HCT116 (cell line): ENCODE results near the gene NHSL1. TPM values are rescaled to one million over a fixed set of nuclear protein-coding genes. Genes with fewer than 3 reads are reported as not detected.

ENCODE experiments used
- ATAC-seq: fragments of 200-7000 bp; cut with Tn5 transposase; 2 replicates; pipeline ENCODE4 v1.9.1; 2020; ENCODE audit warnings: mild to moderate bottlenecking, moderate library complexity
- BruUV-seq: library from RNA; stranded (reverse); fragments of 400-500 nt; replicated peaks from 2 replicates; lab custom pipeline; 2021; lab: Mats Ljungman, UMichigan
- CTCF ChIA-PET: fragments of 300-600 bp; sonication (Branson Sonifier 250); formaldehyde crosslinking; loops from one replicate; lab custom pipeline; 2021; ENCODE audit warnings: antibody characterized with exemption; lab: Charles Lee
- POLR2A ChIA-PET: fragments of 300-600, 350-600 bp; sonication (Branson Sonifier 250); formaldehyde crosslinking; loops from one replicate; lab custom pipeline; 2021; ENCODE audit warnings: antibody characterized with exemption; lab: Charles Lee
- RAD21 ChIA-PET, 2 experiments: fragments of 300-600 bp; sonication (Branson Sonifier 250); formaldehyde crosslinking; loops; one replicate each; lab custom pipeline; 2023; ENCODE audit warnings: low total read pairs in 2 of 2; ENCODE audit not compliant: uncharacterized antibody in 2 of 2, unreplicated experiment in 2 of 2, low non-redundant PET in 1 of 2; lab: Charles Lee
- DNase-seq: peaks from one replicate; pipeline ENCODE4 v3.0.0-alpha.2; 2010; ENCODE audit warnings: low read depth, low spot score
- H2AFZ ChIP-seq: fragments of 200-600 bp; shearing (Covaris generic), sonication (generic); 2 replicates; pipeline ENCODE4 v1.6.1; 2017; ENCODE audit warnings: low read depth, mixed run types, mixed read lengths, antibody characterized with exemption, low read length; ENCODE audit not compliant: poor library complexity, severe bottlenecking
- H3K27ac ChIP-seq: 2 replicates; pipeline ENCODE4 v1.5.1; 2012; ENCODE audit warnings: low read depth, low read length
- H3K27me3 ChIP-seq: fragments of 200-600 bp; sonication (generic); 2 replicates; pipeline ENCODE4 v1.6.1; 2016; ENCODE audit warnings: mixed run types, low read length, mixed read lengths; ENCODE audit not compliant: insufficient read depth
- H3K36me3 ChIP-seq, 2 experiments: fragments of 200-500 bp in 1 of 2; fragments of 200-600 bp in 1 of 2; sonication (Bioruptor generic) in 1 of 2; sonication (generic) in 1 of 2; 2 replicates each; pipeline versions ENCODE4 v1.5.1 to v1.6.1; 2014 to 2016; ENCODE audit warnings: low read length in 2 of 2, inconsistent platforms in 1 of 2, mixed read lengths in 1 of 2, mixed run types in 1 of 2; ENCODE audit not compliant: insufficient read depth in 2 of 2, control insufficient read depth in 1 of 2
- H3K4me1 ChIP-seq, 2 experiments: fragments of 200-600 bp in 1 of 2; sonication (generic) in 1 of 2; 2 replicates each; pipeline versions ENCODE4 v1.5.1 to v1.6.1; 2012 to 2017; ENCODE audit warnings: low read length in 2 of 2, inconsistent platforms in 1 of 2, mild to moderate bottlenecking in 1 of 2, mixed read lengths in 1 of 2, mixed run types in 1 of 2, moderate library complexity in 1 of 2; ENCODE audit not compliant: insufficient read depth in 2 of 2, control insufficient read depth in 1 of 2
- H3K4me2 ChIP-seq: fragments of 200-600 bp; sonication (generic); 2 replicates; pipeline ENCODE4 v1.6.1; 2017; ENCODE audit warnings: mixed run types, low read length, mixed read lengths
- H3K4me3 ChIP-seq, 2 experiments: fragments of 200-600 bp in 1 of 2; sonication (generic) in 1 of 2; replicated peaks in 1 of 2; 2 replicates each; pipeline ENCODE4 v1.5.1; 2011 to 2016; ENCODE audit warnings: low read length in 2 of 2, control low read depth in 1 of 2, low read depth in 1 of 2, mild to moderate bottlenecking in 1 of 2, mixed read lengths in 1 of 2, mixed run types in 1 of 2
- H3K79me2 ChIP-seq: fragments of 200-600 bp; sonication (generic); 2 replicates; pipeline ENCODE4 v1.6.1; 2017; ENCODE audit warnings: mild to moderate bottlenecking, mixed run types, low read length, moderate library complexity, mixed read lengths; ENCODE audit not compliant: insufficient read depth
- H3K9ac ChIP-seq: fragments of 200-600 bp; sonication (generic); 2 replicates; pipeline ENCODE4 v1.6.1; 2016; ENCODE audit warnings: low read length, mixed read lengths
- H3K9me2 ChIP-seq: fragments of 200-600 bp; sonication (generic), shearing (Covaris generic); 2 replicates; pipeline ENCODE4 v1.6.1; 2017; ENCODE audit warnings: mixed run types, mild to moderate bottlenecking, moderate library complexity; ENCODE audit not compliant: insufficient read depth
- H3K9me3 ChIP-seq, 2 experiments: fragments of 200-500 bp in 1 of 2; fragments of 200-600 bp in 1 of 2; sonication (Bioruptor generic) in 1 of 2; sonication (generic) in 1 of 2; 2 replicates each; pipeline ENCODE4 v1.6.1; 2014 to 2017; ENCODE audit warnings: low read length in 2 of 2, mixed read lengths in 2 of 2, inconsistent platforms in 1 of 2, low read depth in 1 of 2, mild to moderate bottlenecking in 1 of 2, mixed run types in 1 of 2, moderate library complexity in 1 of 2; ENCODE audit not compliant: control insufficient read depth in 1 of 2, insufficient read depth in 1 of 2
- H4K20me1 ChIP-seq: fragments of 200-600 bp; sonication (generic), shearing (Covaris generic); 2 replicates; pipeline ENCODE4 v1.6.1; 2017; ENCODE audit warnings: mixed run types, mild to moderate bottlenecking, moderate library complexity; ENCODE audit not compliant: insufficient read depth
- CBX3 ChIP-seq: IDR thresholded peaks from 2 replicates; pipeline ENCODE4 v1.6.1; 2012; ENCODE audit warnings: low read depth
- CEBPB ChIP-seq: IDR thresholded peaks from 2 replicates; pipeline ENCODE4 v1.6.1; 2012; ENCODE audit warnings: low read depth
- CTCF ChIP-seq, 3 experiments: fragments of 200-600 bp in 1 of 3; sonication (generic) in 1 of 3; IDR thresholded peaks in 2 of 3; conservative IDR thresholded peaks in 1 of 3; 2 replicates each; pipeline ENCODE4 v1.5.1; 2012 to 2017; ENCODE audit warnings: low read depth in 2 of 3, low read length in 2 of 3, antibody characterized with exemption in 1 of 3, borderline replicate concordance in 1 of 3, control low read depth in 1 of 3, mild to moderate bottlenecking in 1 of 3, mixed read lengths in 1 of 3, mixed run types in 1 of 3, moderate library complexity in 1 of 3; ENCODE audit not compliant: insufficient read depth in 1 of 3
- EGR1 ChIP-seq: IDR thresholded peaks from 2 replicates; pipeline ENCODE4 v1.6.1; 2012; ENCODE audit warnings: low read depth
- ELF1 ChIP-seq: IDR thresholded peaks from 2 replicates; pipeline ENCODE4 v1.6.1; 2012; ENCODE audit warnings: low read depth, borderline replicate concordance
- EZH2 ChIP-seq: fragments of 200-600 bp; sonication (generic); IDR thresholded peaks from 2 replicates; pipeline ENCODE4 v1.6.1; 2017; ENCODE audit warnings: antibody characterized with exemption, mixed run types
- EZH2phosphoT487 ChIP-seq: fragments of 200-600 bp; IDR thresholded peaks from 2 replicates; pipeline ENCODE4 v1.6.1; 2018; ENCODE audit warnings: antibody characterized with exemption, borderline replicate concordance
- FOSL1 ChIP-seq: IDR thresholded peaks from 2 replicates; pipeline ENCODE4 v1.6.1; 2012; ENCODE audit warnings: low read depth
- POLR2A ChIP-seq: IDR thresholded peaks from 2 replicates; pipeline ENCODE4 v1.7.0; 2011; ENCODE audit warnings: borderline replicate concordance; ENCODE audit not compliant: insufficient read depth, insufficient read length; ENCODE audit errors: extremely low read depth
- POLR2AphosphoS5 ChIP-seq: IDR thresholded peaks from 2 replicates; pipeline ENCODE4 v1.6.1; 2011; ENCODE audit warnings: mild to moderate bottlenecking, low read depth, low read length, moderate library complexity
- RAD21 ChIP-seq: IDR thresholded peaks from 2 replicates; pipeline ENCODE4 v1.6.1; 2012; ENCODE audit warnings: low read depth, mild to moderate bottlenecking
- SIN3A ChIP-seq: IDR thresholded peaks from 2 replicates; pipeline ENCODE4 v1.6.1; 2012; ENCODE audit warnings: low read depth
- SP1 ChIP-seq: IDR thresholded peaks from 2 replicates; pipeline ENCODE4 v1.6.1; 2012; ENCODE audit warnings: low read depth
- SRF ChIP-seq: IDR thresholded peaks from 2 replicates; pipeline ENCODE4 v1.6.1; 2012; ENCODE audit warnings: low read depth
- YY1 ChIP-seq: IDR thresholded peaks from 2 replicates; pipeline ENCODE4 v1.6.1; 2011; ENCODE audit warnings: low read length, low read depth, moderate library complexity, mild to moderate bottlenecking; ENCODE audit not compliant: insufficient replicate concordance; ENCODE audit errors: extremely low read depth
- intact Hi-C: fragments of 100-400 bp; cut with micrococcal nuclease; formaldehyde crosslinking; loops from 2 replicates; pipeline ENCODE4 v1.10.0; 2022
- total RNA-seq: library from RNA; stranded (reverse); gene quantifications from one replicate; pipeline ENCODE4 v1.2.1, GENCODE V29; 2021; ENCODE audit not compliant: unreplicated experiment
- TF ChIP-seq, protein P1 (sequence below): IDR thresholded peaks from 2 replicates; pipeline ENCODE4 v1.6.1; 2011; ENCODE audit warnings: mild to moderate bottlenecking, low read length, moderate library complexity; ENCODE audit not compliant: insufficient replicate concordance; ENCODE audit errors: extremely low read depth

The NHSL1 gene
- total RNA-seq, 1 experiment from 2014 or later, result 15.4 TPM

- DNase-seq, result no peak
- RAD21 ChIA-PET, result no interaction called here
- TF ChIP-seq EZH2phosphoT487 (no peak), ELF1 (no peak), EZH2 (no peak), YY1 (no peak), POLR2AphosphoS5 (no peak), CEBPB (no peak), SIN3A (no peak), CTCF (IDR thresholded peaks at IDR 0.05 in 2 of 3, conservative IDR thresholded peaks at IDR 0.05 in 1 of 3; ENCODE audit: borderline replicate concordance in 1 of 3, insufficient read depth in 1 of 3, low read depth in 2 of 3, low read length in 2 of 3) (no peak), CBX3 (no peak), POLR2A (no peak), RAD21 (no peak), FOSL1 (no peak), SP1 (no peak), EGR1 (no peak), SRF (no peak)
- TF ChIP-seq, protein P1, sequence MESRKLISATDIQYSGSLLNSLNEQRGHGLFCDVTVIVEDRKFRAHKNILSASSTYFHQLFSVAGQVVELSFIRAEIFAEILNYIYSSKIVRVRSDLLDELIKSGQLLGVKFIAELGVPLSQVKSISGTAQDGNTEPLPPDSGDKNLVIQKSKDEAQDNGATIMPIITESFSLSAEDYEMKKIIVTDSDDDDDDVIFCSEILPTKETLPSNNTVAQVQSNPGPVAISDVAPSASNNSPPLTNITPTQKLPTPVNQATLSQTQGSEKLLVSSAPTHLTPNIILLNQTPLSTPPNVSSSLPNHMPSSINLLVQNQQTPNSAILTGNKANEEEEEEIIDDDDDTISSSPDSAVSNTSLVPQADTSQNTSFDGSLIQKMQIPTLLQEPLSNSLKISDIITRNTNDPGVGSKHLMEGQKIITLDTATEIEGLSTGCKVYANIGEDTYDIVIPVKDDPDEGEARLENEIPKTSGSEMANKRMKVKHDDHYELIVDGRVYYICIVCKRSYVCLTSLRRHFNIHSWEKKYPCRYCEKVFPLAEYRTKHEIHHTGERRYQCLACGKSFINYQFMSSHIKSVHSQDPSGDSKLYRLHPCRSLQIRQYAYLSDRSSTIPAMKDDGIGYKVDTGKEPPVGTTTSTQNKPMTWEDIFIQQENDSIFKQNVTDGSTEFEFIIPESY, result no peak
These were observed 26.1 kb upstream of the NHSL1 start for GRCh38 chr6:138525355-138525754.

More at GRCh38 chr6:138525355-138525754, 26.1 kb upstream of the NHSL1 start:
- no peaks in the 10 kb centered on the region for H3K36me3 ChIP-seq
- H3K4me1 ChIP-seq, result no peaks in the 10 kb centered on the region
- H3K9me2 ChIP-seq, result no peaks in the 10 kb centered on the region
- no peaks in the 10 kb centered on the region for H4K20me1 ChIP-seq
- intact Hi-C loops, result no loop called here
- no peak overlapping the region for H3K4me3 ChIP-seq
- H3K4me2 ChIP-seq, result no peak overlapping the region
- no peaks in the 10 kb centered on the region for H3K9me3 ChIP-seq
- no peak overlapping the region for H3K9ac ChIP-seq
- no peaks in the 10 kb centered on the region for H3K27me3 ChIP-seq
- no peak overlapping the region for H3K27ac ChIP-seq
- no TSS peak for BruUV-seq
- CTCF ChIA-PET, result no interaction called here
- no peak overlapping the region for H2AFZ ChIP-seq
- no peak for ATAC-seq
- no peaks in the 10 kb centered on the region for H3K79me2 ChIP-seq
- POLR2A ChIA-PET, result no interaction called here
